ENCODE measurements around the gene ZNHIT2. TPM values are rescaled to one million over a fixed set of nuclear protein-coding genes. Genes with fewer than 3 reads are reported as not detected.

The ZNHIT2 gene
- total and polyA plus RNA-seq, 2 of the 13 experiments (the other 11 are each of a cell fraction or from before 2014, with no cell fraction given), result 1.1 to 6.5 TPM

DNA sequence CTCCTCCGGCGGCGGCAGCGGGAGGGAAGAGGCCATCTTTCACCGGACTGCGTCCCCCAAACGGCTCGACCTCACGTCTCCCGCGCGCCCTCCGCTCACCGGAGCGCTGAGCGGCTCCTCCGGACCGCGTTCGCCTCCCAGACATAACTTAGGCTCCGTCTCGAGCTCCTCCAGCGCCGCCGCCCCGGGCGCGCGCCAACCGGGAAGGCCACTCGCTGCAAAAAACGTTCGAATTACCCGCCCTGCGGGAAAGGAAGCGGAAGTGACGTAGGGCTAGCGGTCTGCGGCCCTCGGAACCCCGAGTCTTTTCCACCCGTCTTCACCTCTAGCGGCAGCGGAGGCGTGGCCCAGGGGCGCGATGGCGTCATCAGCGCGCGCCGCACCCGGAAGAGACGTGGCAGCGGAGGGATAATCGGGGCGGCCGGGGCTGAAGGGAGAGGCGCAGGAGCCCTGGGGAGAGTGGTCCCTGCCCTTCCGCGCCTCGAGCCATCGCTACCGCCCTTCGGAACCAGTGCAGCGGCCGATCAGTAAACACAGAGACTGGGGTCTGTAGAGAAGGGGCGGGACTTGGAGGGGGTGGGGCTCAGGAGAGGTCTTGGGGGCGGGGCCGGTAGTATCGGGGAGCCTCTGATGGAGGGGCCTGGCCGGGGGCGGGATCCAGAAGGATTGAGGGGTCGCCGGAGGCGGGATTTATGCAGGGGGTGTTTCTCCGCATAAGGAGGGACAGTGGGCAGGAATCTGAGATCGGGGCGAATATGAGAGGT lies 33.5 kb downstream of the ZNHIT2 start, which contains the start of the genes CDCA5 and ZFPL1 (continued):
- TF ChIP-seq SKIL (CRISPR knock-in tag; IDR thresholded peaks at IDR 0.05; ENCODE audit: borderline replicate concordance), result peak; percentile 73
- TF ChIP-seq ESRRA (CRISPR knock-in tag; IDR thresholded peaks at IDR 0.05; ENCODE audit: low read depth), result peak; percentile 33; the same call in 1 of the 2 replicates
- peak; percentile 80 for TF ChIP-seq GMEB2 (CRISPR knock-in tag; IDR thresholded peaks at IDR 0.05; ENCODE audit: low read depth)
- TF ChIP-seq CBX5 (CRISPR knock-in tag; IDR thresholded peaks at IDR 0.05; ENCODE audit: borderline replicate concordance), result 0 out of 2 replicates have a peak, but pooled peaks have one; percentile 80
- 0 out of 2 replicates have a peak, but pooled peaks have one; percentile 50 for TF ChIP-seq ZNF101 (CRISPR knock-in tag; IDR thresholded peaks at IDR 0.05; ENCODE audit: borderline replicate concordance, low read depth)
- peak; percentile 99 for TF ChIP-seq ATF1 (CRISPR knock-in tag; IDR thresholded peaks at IDR 0.05)
- peak; percentile 60; the same call in 1 of the 2 replicates for TF ChIP-seq HOMEZ (CRISPR knock-in tag; IDR thresholded peaks at IDR 0.05; ENCODE audit: low read depth)
- TF ChIP-seq ZNF737 (CRISPR knock-in tag; IDR thresholded peaks at IDR 0.05; ENCODE audit: borderline replicate concordance), result no peak
- TF ChIP-seq, protein P1, sequence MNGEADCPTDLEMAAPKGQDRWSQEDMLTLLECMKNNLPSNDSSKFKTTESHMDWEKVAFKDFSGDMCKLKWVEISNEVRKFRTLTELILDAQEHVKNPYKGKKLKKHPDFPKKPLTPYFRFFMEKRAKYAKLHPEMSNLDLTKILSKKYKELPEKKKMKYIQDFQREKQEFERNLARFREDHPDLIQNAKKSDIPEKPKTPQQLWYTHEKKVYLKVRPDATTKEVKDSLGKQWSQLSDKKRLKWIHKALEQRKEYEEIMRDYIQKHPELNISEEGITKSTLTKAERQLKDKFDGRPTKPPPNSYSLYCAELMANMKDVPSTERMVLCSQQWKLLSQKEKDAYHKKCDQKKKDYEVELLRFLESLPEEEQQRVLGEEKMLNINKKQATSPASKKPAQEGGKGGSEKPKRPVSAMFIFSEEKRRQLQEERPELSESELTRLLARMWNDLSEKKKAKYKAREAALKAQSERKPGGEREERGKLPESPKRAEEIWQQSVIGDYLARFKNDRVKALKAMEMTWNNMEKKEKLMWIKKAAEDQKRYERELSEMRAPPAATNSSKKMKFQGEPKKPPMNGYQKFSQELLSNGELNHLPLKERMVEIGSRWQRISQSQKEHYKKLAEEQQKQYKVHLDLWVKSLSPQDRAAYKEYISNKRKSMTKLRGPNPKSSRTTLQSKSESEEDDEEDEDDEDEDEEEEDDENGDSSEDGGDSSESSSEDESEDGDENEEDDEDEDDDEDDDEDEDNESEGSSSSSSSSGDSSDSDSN (CRISPR knock-in tag; IDR thresholded peaks at IDR 0.05), result peak; percentile 68
- peak; percentile 53 for TF ChIP-seq FOSL2 (CRISPR knock-in tag; IDR thresholded peaks at IDR 0.05)
- TF ChIP-seq ADNP (CRISPR knock-in tag; IDR thresholded peaks at IDR 0.05), result no peak
- no peak for TF ChIP-seq ZNF629 (CRISPR knock-in tag; conservative IDR thresholded peaks at IDR 0.05)
- peak; percentile 89 for TF ChIP-seq ZNF878 (CRISPR knock-in tag; IDR thresholded peaks at IDR 0.05)
- TF ChIP-seq RXRB (CRISPR knock-in tag; IDR thresholded peaks at IDR 0.05; ENCODE audit: borderline replicate concordance), result peak; percentile 39; the same call in 1 of the 2 replicates
- peak; percentile 63 for TF ChIP-seq ZBTB7B (CRISPR knock-in tag; IDR thresholded peaks at IDR 0.05)
- TF ChIP-seq ZNF614 (CRISPR knock-in tag; IDR thresholded peaks at IDR 0.05; ENCODE audit: borderline replicate concordance), result peak; percentile 81; the same call in 1 of the 2 replicates
- TF ChIP-seq CCAR2 (optimal IDR thresholded peaks at IDR 0.05; ENCODE audit: low read depth, low read length), result no peak
- TF ChIP-seq FOXP1 (IDR thresholded peaks at IDR 0.05), result no peak
- no peak for TF ChIP-seq FOXP1 (CRISPR knock-in tag; IDR thresholded peaks at IDR 0.05)
- TF ChIP-seq MIER2 (CRISPR knock-in tag; IDR thresholded peaks at IDR 0.05), result 0 out of 2 replicates have a peak, but pooled peaks have one; percentile 53
- TF ChIP-seq CENPT (CRISPR knock-in tag; IDR thresholded peaks at IDR 0.05; ENCODE audit: low read depth), result 0 out of 2 replicates have a peak, but pooled peaks have one; percentile 38
- TF ChIP-seq ELF1 (CRISPR knock-in tag; IDR thresholded peaks at IDR 0.05), result peak; percentile 100
- no peak for TF ChIP-seq ZNF766 (CRISPR knock-in tag; IDR thresholded peaks at IDR 0.05; ENCODE audit: borderline replicate concordance)
